ENCODE data around the gene KRT38. TPM values are rescaled to one million over a fixed set of nuclear protein-coding genes. Genes with fewer than 3 reads are reported as not detected.
"Not testable (repeated sequence)": the region's sequence is repeated elsewhere in the genome, so short reads cannot be mapped to it uniquely, and the experiment has no call there.

Gene KRT38
- total and polyA plus RNA-seq, 3 experiments from 2014 or later, result not detected

DNA sequence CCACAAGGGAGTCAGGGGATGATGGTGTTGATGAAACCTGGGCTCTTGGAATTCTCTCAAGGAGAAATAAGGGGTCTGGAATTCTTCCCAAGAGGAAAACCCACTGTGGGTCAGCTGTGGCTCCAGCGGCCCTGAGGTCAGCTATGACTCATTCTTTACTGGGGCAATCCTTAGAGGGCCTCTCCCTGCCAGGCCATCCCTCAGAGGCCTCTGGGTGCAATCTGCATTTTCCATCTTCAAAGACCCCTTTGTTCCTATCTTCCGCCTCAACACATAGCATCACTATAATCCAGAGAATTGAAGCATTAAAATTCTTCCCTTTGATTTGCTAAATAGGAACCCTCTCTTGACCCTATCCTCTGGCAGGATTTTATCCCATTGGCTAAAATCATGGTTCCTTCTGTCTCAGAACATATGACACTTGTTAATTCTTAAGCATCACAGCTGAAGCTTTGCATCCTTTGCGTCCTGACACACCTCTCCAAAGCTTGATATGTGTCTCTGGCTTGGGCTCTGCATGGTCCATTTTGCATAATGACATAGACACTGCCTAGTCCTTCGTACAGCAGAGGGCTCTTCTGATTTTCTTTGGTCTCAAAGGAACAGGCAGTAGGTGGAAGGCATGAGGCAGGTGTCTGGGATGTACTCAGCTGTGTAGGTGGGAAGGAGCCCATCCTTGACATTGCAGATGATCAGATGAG is 12.0 kb downstream of the KRT38 start:
- CTCF ChIA-PET, result no interaction called here
- no peaks in the 10 kb centered on the region for H3K9me3 ChIP-seq (ENCODE audit: low read length)

DNA sequence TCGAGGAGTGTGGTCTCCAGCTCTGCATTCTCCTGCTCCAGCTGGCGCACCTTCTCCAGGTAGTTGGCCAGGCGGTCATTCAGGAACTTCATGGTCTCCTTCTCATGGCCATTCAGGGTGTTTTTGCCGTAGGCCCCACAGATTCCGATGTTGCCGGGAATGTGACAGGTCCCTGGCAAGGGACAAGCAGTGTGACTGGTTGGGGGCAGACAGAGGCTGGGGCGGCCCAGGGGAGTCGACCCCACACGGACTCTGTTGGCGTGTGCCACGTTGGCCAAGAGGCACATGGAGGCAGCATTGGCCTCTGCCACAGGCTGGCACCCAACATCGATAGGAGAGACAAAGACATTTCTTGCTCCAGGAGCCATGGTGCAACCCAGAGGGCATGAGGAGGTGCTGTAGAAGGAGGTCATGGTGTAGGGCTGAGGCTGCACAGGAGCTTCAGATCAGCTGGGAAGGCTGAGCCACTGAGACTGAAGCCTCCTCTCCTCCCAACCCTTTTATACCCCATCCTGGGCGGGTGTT is 16.6 kb downstream of the KRT38 start, which contains the start of gene KRT37:
TSS of gene KRT37 (minus strand) at position 475 of the 525 bp plus-strand sequence. CDS start at position 413, 62 bp downstream.
- H3K36me3 ChIP-seq (ENCODE audit: insufficient read depth, low read length), result no peaks in the 10 kb centered on the region
- peaks cover 7 to 12% (median 11%) of the 10 kb centered on the region in 3 donors for H3K4me1 Mint-ChIP-seq
- CTCF ChIA-PET, result no interaction called here
- POLR2A ChIA-PET, result no interaction called here
- H3K4me3 Mint-ChIP-seq, result no peak within 1 kb of the TSS
- no peaks in the 10 kb centered on the region for H3K36me3 Mint-ChIP-seq
- no peak within 1 kb of the TSS for H3K4me3 ChIP-seq (ENCODE audit: low read length)
- H3K27me3 ChIP-seq (ENCODE audit: insufficient read depth, low read length, poor library complexity, severe bottlenecking), result no peaks in the 10 kb centered on the region
- H3K9me3 Mint-ChIP-seq, result no peaks in the 10 kb centered on the region
- H3K27me3 Mint-ChIP-seq, result peaks cover 3 to 10% of the 10 kb centered on the region in 2 donors
- no peak within 1 kb of the TSS for H3K27ac ChIP-seq (ENCODE audit: low read depth, low read length)
- DNase-seq, result no peak
- no peak within 1 kb of the TSS for H3K27ac Mint-ChIP-seq
- H3K9me3 ChIP-seq (ENCODE audit: low read length), result no peaks in the 10 kb centered on the region
- H3K4me1 ChIP-seq (ENCODE audit: insufficient read depth, low read length), result peaks cover 6% of the 10 kb centered on the region

More for the DNA sequence above, 12.0 kb downstream of the KRT38 start:
- Histone ChIP-seq H3K27me3 (ENCODE audit: insufficient read depth, low read length, poor library complexity, severe bottlenecking) (no peaks in the 10 kb centered on the region), H3K4me1 (ENCODE audit: insufficient read depth, low read length) (no peaks in the 10 kb centered on the region), H3K27ac (ENCODE audit: low read depth, low read length) (no peak overlapping the region), H3K4me3 (ENCODE audit: low read length) (no peak overlapping the region), H3K36me3 (ENCODE audit: insufficient read depth, low read length) (no peaks in the 10 kb centered on the region)
- no peak for DNase-seq
- no peaks in the 10 kb centered on the region for H3K4me1 Mint-ChIP-seq
- peaks cover 5 to 25% of the 10 kb centered on the region in 2 donors for H3K27me3 Mint-ChIP-seq
- H3K27ac Mint-ChIP-seq, result no peak overlapping the region
- no peak overlapping the region for H3K4me3 Mint-ChIP-seq
- H3K9me3 Mint-ChIP-seq, result no peaks in the 10 kb centered on the region
- H3K36me3 Mint-ChIP-seq, result no peaks in the 10 kb centered on the region
- POLR2A ChIA-PET, result interaction anchor here (0.7 kb wide), 1 partner anchor 385 kb away, joined by 3 read pairs; no protein-coding TSS in a partner anchor

DNA sequence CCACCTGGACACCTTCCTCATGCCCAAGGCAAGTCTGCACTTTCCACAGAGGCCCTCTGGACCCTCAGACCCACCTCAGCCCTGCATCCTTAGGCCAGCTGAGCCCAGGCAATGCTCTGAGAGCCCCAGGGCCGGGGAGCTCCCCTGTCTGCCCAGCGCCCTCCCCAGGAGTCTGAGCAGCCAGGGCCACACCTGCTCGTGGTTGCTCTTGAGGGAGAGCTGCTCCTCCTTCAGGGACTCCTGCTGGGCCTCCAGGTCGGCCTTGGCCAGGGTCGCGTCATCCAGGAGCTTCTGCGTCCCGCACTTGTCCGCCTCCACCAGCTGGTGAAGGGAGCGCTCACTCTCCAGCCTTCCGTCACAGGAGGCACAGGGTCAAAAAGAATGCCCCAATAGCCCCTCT is 18.2 kb downstream of the KRT38 start:
- H3K4me1 Mint-ChIP-seq, result peaks cover 7 to 16% (median 14%) of the 10 kb centered on the region in 3 donors
- H3K27ac ChIP-seq (ENCODE audit: low read depth, low read length); H3K27ac Mint-ChIP-seq; H3K4me3 ChIP-seq (ENCODE audit: low read length); DNase-seq; H3K27me3 Mint-ChIP-seq; H3K4me1 ChIP-seq (ENCODE audit: insufficient read depth, low read length); H3K9me3 Mint-ChIP-seq; H3K27me3 ChIP-seq (ENCODE audit: insufficient read depth, low read length, poor library complexity, severe bottlenecking); H3K4me3 Mint-ChIP-seq; CTCF ChIA-PET; H3K9me3 ChIP-seq (ENCODE audit: low read length); H3K36me3 ChIP-seq (ENCODE audit: insufficient read depth, low read length); POLR2A ChIA-PET; H3K36me3 Mint-ChIP-seq: not testable (repeated sequence)

DNA sequence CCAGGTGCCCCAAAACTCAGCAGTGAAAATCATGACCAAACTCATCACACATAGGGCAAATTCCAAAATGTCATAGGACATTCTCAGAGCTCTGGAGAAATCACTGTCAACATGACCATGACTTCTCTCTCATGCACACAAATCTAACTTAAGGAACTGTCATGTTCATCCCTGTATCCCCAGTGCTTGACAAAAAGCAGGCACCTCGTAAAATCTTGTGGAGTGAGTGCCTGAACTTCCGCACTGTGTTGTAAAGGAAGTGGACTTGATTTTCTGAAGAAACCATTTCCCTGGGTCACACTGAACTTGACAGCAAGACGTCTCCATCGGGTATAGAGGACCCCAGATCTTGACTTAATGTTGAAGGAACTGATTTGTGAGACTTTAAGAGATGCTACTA is 19.2 kb downstream of the KRT38 start:
- Histone ChIP-seq H3K27ac (ENCODE audit: low read depth, low read length) (no peak overlapping the region), H3K36me3 (ENCODE audit: insufficient read depth, low read length) (no peaks in the 10 kb centered on the region), H3K9me3 (ENCODE audit: low read length) (no peaks in the 10 kb centered on the region), H3K27me3 (ENCODE audit: insufficient read depth, low read length, poor library complexity, severe bottlenecking) (no peaks in the 10 kb centered on the region), H3K4me3 (ENCODE audit: low read length) (no peak overlapping the region), H3K4me1 (ENCODE audit: insufficient read depth, low read length) (peaks cover 6% of the 10 kb centered on the region)
- no peaks in the 10 kb centered on the region for H3K36me3 Mint-ChIP-seq
- no peak overlapping the region for H3K27ac Mint-ChIP-seq
- H3K27me3 Mint-ChIP-seq, result peaks cover 0 to 2% of the 10 kb centered on the region in 2 donors
- no peaks in the 10 kb centered on the region for H3K9me3 Mint-ChIP-seq
- DNase-seq, result no peak
- peaks cover 7 to 20% (median 18%) of the 10 kb centered on the region in 3 donors for H3K4me1 Mint-ChIP-seq
- ChIA-PET CTCF (no interaction called here), POLR2A (no interaction called here)
- H3K4me3 Mint-ChIP-seq, result no peak overlapping the region

DNA sequence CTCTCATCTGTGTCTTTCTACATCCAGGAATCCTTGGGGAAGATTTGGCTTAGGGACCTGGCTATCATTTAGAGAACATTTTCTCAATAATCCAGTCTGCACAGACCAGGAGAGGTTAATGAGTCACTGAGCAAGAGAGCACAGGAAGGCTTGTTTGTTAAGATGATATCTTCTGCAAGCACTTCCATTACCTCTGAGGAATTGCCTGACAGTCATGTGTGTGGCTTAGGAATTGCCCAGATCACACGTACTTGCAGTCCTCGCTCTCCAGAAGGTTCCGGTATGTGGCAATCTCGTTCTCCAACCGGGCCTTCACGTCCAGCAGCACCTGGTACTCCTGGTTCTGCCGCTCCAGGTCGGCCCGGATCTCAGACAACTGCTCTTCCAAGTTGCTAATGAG is 19.7 kb downstream of the KRT38 start:
- Mint-ChIP-seq H3K36me3 (no peaks in the 10 kb centered on the region), H3K27ac (no peak overlapping the region), H3K4me1 (peaks cover 7 to 20% (median 18%) of the 10 kb centered on the region in 3 donors), H3K27me3 (peaks cover 0 to 2% of the 10 kb centered on the region in 2 donors), H3K4me3 (no peak overlapping the region), H3K9me3 (no peaks in the 10 kb centered on the region)
- POLR2A ChIA-PET, result no interaction called here
- no peak overlapping the region for H3K4me3 ChIP-seq (ENCODE audit: low read length)
- peaks cover 6% of the 10 kb centered on the region for H3K4me1 ChIP-seq (ENCODE audit: insufficient read depth, low read length)
- H3K27ac ChIP-seq (ENCODE audit: low read depth, low read length), result no peak overlapping the region
- H3K36me3 ChIP-seq (ENCODE audit: insufficient read depth, low read length), result no peaks in the 10 kb centered on the region
- no peaks in the 10 kb centered on the region for H3K27me3 ChIP-seq (ENCODE audit: insufficient read depth, low read length, poor library complexity, severe bottlenecking)
- CTCF ChIA-PET, result no interaction called here
- H3K9me3 ChIP-seq (ENCODE audit: low read length), result no peaks in the 10 kb centered on the region
- no peak for DNase-seq

DNA sequence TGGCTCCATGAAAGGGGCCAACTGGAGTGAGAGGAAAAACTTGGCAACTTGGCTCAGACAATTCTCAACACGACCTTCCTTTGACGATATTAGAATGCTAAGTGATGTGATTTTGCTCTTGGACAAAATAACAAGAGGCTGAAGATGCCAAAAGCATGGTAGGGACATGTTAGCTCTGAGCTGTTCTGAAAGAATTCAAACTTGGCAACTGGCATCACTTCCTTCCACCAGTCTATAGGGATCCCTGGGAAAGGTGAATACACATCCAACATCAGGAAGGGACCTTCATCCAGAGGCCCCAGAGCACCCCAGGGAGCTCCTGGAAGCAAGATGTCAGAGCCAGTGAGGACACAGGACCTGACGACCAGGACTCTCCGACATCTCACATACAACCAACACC is 20.6 kb downstream of the KRT38 start:
- no peak for DNase-seq
- Histone ChIP-seq H3K36me3 (ENCODE audit: insufficient read depth, low read length) (no peaks in the 10 kb centered on the region), H3K27me3 (ENCODE audit: insufficient read depth, low read length, poor library complexity, severe bottlenecking) (no peaks in the 10 kb centered on the region), H3K9me3 (ENCODE audit: low read length) (no peaks in the 10 kb centered on the region), H3K27ac (ENCODE audit: low read depth, low read length) (no peak overlapping the region), H3K4me1 (ENCODE audit: insufficient read depth, low read length) (peaks cover 6% of the 10 kb centered on the region), H3K4me3 (ENCODE audit: low read length) (no peak overlapping the region)
- ChIA-PET POLR2A (no interaction called here), CTCF (no interaction called here)
- Mint-ChIP-seq H3K9me3 (no peaks in the 10 kb centered on the region), H3K27me3 (peaks cover 0 to 2% of the 10 kb centered on the region in 2 donors), H3K4me1 (peaks cover 7 to 20% (median 18%) of the 10 kb centered on the region in 3 donors), H3K36me3 (no peaks in the 10 kb centered on the region), H3K4me3 (no peak overlapping the region), H3K27ac (peak overlapping the region in 1 of 8 donors; percentile 48)

DNA sequence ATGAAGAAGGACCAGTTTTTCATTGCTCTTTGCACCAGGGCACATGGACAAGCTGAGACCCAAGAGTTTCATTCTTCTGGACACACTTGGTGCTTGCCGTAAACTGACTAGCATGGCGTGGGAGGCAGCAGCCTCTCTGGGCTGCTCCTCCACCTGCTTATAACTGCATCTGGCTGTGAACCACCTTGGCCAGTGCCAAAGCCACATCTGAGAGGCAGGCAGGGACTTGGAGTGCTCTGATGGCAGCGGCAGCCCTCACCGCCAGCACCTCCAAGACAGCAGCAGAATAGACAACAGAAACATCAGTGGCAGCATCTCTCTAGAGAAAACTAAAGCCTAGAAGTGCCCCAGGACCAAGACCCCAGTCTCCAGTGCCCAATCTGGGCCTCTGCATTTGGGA is 21.1 kb downstream of the KRT38 start:
- Mint-ChIP-seq H3K36me3 (no peaks in the 10 kb centered on the region), H3K27ac (peak overlapping the region in 1 of 8 donors; percentile 52), H3K27me3 (peaks cover 0 to 2% of the 10 kb centered on the region in 2 donors), H3K9me3 (no peaks in the 10 kb centered on the region), H3K4me1 (peaks cover 7 to 20% (median 18%) of the 10 kb centered on the region in 3 donors), H3K4me3 (peak overlapping the region in 2 of 7 donors; percentile 28 to 33)
- H3K27me3 ChIP-seq (ENCODE audit: insufficient read depth, low read length, poor library complexity, severe bottlenecking), result no peaks in the 10 kb centered on the region
- H3K36me3 ChIP-seq (ENCODE audit: insufficient read depth, low read length), result no peaks in the 10 kb centered on the region
- H3K4me1 ChIP-seq (ENCODE audit: insufficient read depth, low read length), result peaks cover 6% of the 10 kb centered on the region
- ChIA-PET CTCF (no interaction called here), POLR2A (no interaction called here)
- no peak overlapping the region for H3K4me3 ChIP-seq (ENCODE audit: low read length)
- H3K27ac ChIP-seq (ENCODE audit: low read depth, low read length), result no peak overlapping the region
- peak in 1 of 5 donors; percentile 46 for DNase-seq
- H3K9me3 ChIP-seq (ENCODE audit: low read length), result no peaks in the 10 kb centered on the region

DNA sequence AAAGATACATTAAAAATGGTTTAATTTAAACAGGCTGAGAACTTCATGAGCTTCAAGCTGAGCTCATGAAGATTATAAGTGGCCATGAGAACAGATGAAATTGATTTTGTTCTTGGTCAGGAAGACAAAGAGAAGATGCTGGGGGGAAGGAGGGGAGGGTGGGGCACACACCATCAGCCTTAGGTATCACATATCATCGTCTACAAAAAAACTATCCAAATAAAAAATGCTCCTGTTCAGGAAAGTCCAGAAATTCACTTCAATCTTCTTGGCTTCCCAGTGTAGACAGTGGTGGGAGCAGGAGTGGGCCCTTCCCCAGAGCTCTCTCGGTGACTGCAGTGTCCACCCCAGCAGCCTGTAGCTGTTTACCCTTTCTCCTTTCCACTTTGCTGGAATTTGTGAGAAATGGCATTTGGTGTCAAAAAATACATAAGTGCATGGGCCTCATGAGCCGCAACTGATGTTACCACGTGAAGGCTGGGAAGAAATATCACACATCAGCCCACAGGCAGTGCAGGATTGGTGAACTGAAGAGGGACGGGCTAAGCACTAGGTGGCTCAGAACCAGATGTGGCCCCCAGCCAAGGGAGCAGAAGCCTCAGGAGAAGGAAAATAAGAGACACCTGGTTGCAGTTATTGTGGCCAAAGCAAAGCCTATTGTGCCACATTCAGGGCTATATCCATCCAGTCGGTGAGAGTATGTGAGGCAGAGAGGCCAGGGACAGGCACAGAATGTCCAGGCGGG is 22.5 kb downstream of the KRT38 start:
- Mint-ChIP-seq H3K9me3 (no peaks in the 10 kb centered on the region), H3K27ac (no peak overlapping the region), H3K27me3 (peaks cover 0 to 2% of the 10 kb centered on the region in 2 donors), H3K36me3 (no peaks in the 10 kb centered on the region), H3K4me3 (no peak overlapping the region), H3K4me1 (peaks cover 7 to 20% (median 18%) of the 10 kb centered on the region in 3 donors)
- POLR2A ChIA-PET, result no interaction called here
- Histone ChIP-seq H3K27me3 (ENCODE audit: insufficient read depth, low read length, poor library complexity, severe bottlenecking) (no peaks in the 10 kb centered on the region), H3K36me3 (ENCODE audit: insufficient read depth, low read length) (no peaks in the 10 kb centered on the region), H3K4me1 (ENCODE audit: insufficient read depth, low read length) (peaks cover 6% of the 10 kb centered on the region), H3K9me3 (ENCODE audit: low read length) (no peaks in the 10 kb centered on the region), H3K27ac (ENCODE audit: low read depth, low read length) (no peak overlapping the region), H3K4me3 (ENCODE audit: low read length) (no peak overlapping the region)
- DNase-seq, result no peak
- CTCF ChIA-PET, result interaction anchor here (2.2 kb wide), 1 partner anchor 10 kb away, joined by 5 read pairs; no protein-coding TSS in a partner anchor

Data from CD8-positive, alpha-beta memory T cell (primary cell).